ENCODE data around the gene FKBP1A. TPM values are rescaled to one million over a fixed set of nuclear protein-coding genes. Genes with fewer than 3 reads are reported as not detected.

FKBP1A gene
- total and polyA plus RNA-seq, 12 donors = 110 to 311 (median 140) TPM

GRCh38 chr20:1440024-1440423 is 47.2 kb upstream of the FKBP1A start:
- intact Hi-C loops (cut with DNase I) = loop anchor here in 1 of 10 donors (2.0 kb wide), 1 partner anchor 127 kb away; no protein-coding TSS in a partner anchor
- Histone ChIP-seq H3K27me3 (no peaks in the 10 kb centered on the region), H3K4me1 (peaks cover 0 to 12% (median 0%) of the 10 kb centered on the region in 9 donors), H3K27ac (no peak overlapping the region), H3K9me3 (no peaks in the 10 kb centered on the region), H3K36me3 (peaks cover 0 to 64% (median 34%) of the 10 kb centered on the region in 9 donors), H3K4me3 (no peak overlapping the region)
- WGBS, 2 donors = 77 to 79% methylated on average over 6 of the region's 6 CpGs
- DNase-seq (no peak), ATAC-seq (no peak)
- TF ChIP-seq CTCF (IDR thresholded peaks at IDR 0.05) = peak in 1 of 9 donors; percentile 21

GRCh38 chr20:1438361-1438760 is 45.5 kb upstream of the FKBP1A start:
- H3K9me3 ChIP-seq = no peaks in the 10 kb centered on the region
- intact Hi-C loops (cut with DNase I) = loop anchor here in 2 of 10 donors (5.0 kb wide), 1 partner anchor 126 kb away; no protein-coding TSS in a partner anchor
- H3K27me3 ChIP-seq = no peaks in the 10 kb centered on the region
- H3K27ac ChIP-seq = no peak overlapping the region
- ATAC-seq (no peak), DNase-seq (no peak)
- H3K4me3 ChIP-seq = no peak overlapping the region
- 54 to 56% methylated on average over 1 of the region's 1 CpG for WGBS, 2 donors
- TF ChIP-seq CTCF (IDR thresholded peaks at IDR 0.05) = no peak
- peaks cover 0 to 53% (median 18%) of the 10 kb centered on the region in 9 donors for H3K36me3 ChIP-seq
- H3K4me1 ChIP-seq = peaks cover 0 to 24% (median 0%) of the 10 kb centered on the region in 9 donors

- peaks cover 0 to 43% (median 10%) of the 10 kb centered on the region in 9 donors for H3K36me3 ChIP-seq
- H3K27me3 ChIP-seq = no peaks in the 10 kb centered on the region
- H3K4me1 ChIP-seq = peaks cover 0 to 24% (median 0%) of the 10 kb centered on the region in 9 donors
- no peaks in the 10 kb centered on the region for H3K9me3 ChIP-seq
- DNase-seq (peak; percentile 72 to 76), ATAC-seq (peak in 6 of 8 donors; percentile 57 to 80 (median 72))
- whole genome bisulfite sequencing, 2 donors = 32 to 33% methylated on average over 5 of the region's 5 CpGs
- H3K4me3 ChIP-seq = no peak overlapping the region
- intact Hi-C loops (cut with DNase I) = loop anchor here in 9 of 10 donors (1.0 to 5.0 kb wide), 4 partner anchors 123 to 125 kb away; no protein-coding TSS in a partner anchor
- peak; percentile 65 to 91 (median 85) for TF ChIP-seq CTCF (IDR thresholded peaks at IDR 0.05)
- no peak overlapping the region for H3K27ac ChIP-seq
These were observed 44.5 kb upstream of the FKBP1A start for GRCh38 chr20:1437235-1437904.

- peaks cover 0 to 32% (median 0%) of the 10 kb centered on the region in 9 donors for H3K36me3 ChIP-seq
- intact Hi-C loops (cut with DNase I) = loop anchor here in 3 of 10 donors (2.0 to 5.0 kb wide), 2 partner anchors 123 to 124 kb away; no protein-coding TSS in a partner anchor
- H3K27me3 ChIP-seq = peaks cover 0 to 6% (median 0%) of the 10 kb centered on the region in 7 donors
- no peaks in the 10 kb centered on the region for H3K9me3 ChIP-seq
- no peak overlapping the region for H3K27ac ChIP-seq
- 91 to 93% methylated on average over 8 of the region's 8 CpGs for WGBS, 2 donors
- no peak for ATAC-seq
- peaks cover 0 to 24% (median 0%) of the 10 kb centered on the region in 9 donors for H3K4me1 ChIP-seq
- TF ChIP-seq CTCF (IDR thresholded peaks at IDR 0.05) = no peak
- DNase-seq = no peak
- H3K4me3 ChIP-seq = no peak overlapping the region
These were observed 43.4 kb upstream of the FKBP1A start for GRCh38 chr20:1436263-1436662.

Measured in heart right ventricle (tissue), 16 donors.